HG02798 (cell line): ENCODE results near the gene MTURN.
A peak's percentile ranks its signal among the peaks of the same experiment; 100 is the strongest.
"Not testable (repeated sequence)": the region's sequence is repeated elsewhere in the genome, so short reads cannot be mapped to it uniquely, and the experiment has no call there.

Experiments
- ATAC-seq: cut with Tn5 transposase; IDR thresholded peaks from one replicate; pipeline ENCODE4 v1.9.1; 2021; ENCODE audit warnings: mild to moderate bottlenecking; ENCODE audit not compliant: unreplicated experiment, poor library complexity

Gene MTURN

DNA sequence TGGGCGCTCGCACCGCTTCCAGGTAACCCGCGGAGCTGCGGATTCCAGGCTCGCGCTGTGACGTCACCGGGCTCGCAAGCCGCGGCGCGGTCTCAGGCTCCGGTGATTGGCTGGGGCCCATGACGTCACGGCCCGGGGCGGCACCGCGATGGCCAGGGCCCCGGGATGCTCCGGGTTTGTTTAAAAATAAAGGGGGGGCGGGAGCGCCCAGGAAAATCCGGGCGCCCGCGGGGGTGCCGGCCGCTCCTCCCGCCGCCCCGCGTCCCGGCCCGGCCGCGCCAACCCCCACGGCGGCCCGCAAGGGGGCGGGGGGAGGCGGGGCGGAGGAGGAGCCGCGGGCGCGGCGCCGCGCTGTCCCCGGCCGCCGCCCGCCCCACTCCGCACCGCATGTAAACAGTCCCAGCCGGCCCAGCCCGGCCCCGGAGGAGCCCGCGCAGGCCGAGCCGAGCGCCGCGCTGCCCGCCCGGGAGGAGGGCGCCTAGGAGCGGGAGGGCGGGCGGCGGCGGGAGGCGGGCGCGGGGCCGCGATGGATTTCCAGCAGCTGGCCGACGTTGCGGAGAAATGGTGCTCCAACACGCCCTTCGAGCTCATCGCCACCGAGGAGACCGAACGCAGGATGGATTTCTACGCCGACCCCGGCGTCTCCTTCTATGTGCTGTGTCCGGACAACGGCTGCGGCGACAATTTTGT lies at the start of gene MTURN:
MTURN (plus strand) TSS at position 376 of the 690 bp plus-strand sequence; CDS start at position 527, 151 bp downstream.
- peak; percentile 89 for ATAC-seq

DNA sequence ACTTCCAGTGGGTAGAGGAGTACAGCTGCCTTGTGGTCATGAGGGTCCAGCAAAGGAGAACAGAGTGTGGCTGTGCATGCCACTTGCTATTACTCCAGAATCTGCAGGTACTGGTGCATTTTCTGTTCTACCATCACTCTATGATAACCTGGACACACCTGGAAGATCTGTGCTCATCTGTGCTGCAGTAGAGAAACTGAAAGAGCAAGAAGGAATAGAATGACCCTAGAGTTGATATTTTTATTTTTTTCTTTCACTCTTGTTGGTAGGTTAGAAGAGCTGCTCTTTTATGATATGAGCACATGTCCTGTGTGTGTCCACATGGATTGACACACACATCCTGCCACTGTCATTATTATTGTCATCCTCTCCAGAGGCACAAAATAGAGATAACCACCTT lies 48.3 kb upstream of the MTURN start:
- no peak for ATAC-seq

DNA sequence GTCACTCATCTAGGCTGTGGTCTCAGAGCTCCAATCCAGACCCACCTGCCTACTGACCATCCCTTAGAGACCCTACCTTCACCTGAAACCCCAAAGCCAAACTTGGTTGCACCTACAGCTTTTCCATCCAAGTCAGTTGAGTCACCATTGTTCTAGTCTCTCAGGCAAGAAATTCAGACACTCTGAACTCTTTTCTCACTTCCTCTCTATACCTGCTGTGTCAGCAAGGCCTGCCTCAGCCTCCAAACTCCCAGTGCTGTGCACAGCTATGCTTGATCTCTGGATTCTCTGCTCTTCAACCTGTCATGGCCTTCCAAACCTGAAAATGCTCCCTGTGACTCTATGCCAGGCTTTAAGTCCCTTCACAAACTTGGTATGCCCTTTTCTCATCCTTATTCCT lies 47.4 kb upstream of the MTURN start:
- ATAC-seq, result no peak

DNA sequence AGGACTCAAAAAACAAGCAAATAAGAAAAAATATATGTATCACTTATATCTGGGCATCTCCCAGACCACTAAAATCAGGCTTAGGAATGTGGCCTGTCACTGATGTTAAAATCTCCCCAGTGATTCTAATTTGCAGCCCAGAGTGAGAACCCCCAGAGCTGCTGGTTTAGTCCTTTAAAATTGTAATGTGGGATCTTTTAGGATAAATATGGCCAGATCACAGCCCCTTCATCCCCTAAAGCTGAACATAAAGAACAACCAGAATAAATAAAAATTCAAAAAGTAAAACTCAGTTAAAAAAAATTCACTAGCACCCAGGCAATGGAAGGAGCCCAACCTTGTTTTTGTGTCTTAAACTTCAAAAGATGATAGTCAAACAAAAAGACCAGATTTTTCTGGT lies 46.4 kb upstream of the MTURN start:
- no peak for ATAC-seq

DNA sequence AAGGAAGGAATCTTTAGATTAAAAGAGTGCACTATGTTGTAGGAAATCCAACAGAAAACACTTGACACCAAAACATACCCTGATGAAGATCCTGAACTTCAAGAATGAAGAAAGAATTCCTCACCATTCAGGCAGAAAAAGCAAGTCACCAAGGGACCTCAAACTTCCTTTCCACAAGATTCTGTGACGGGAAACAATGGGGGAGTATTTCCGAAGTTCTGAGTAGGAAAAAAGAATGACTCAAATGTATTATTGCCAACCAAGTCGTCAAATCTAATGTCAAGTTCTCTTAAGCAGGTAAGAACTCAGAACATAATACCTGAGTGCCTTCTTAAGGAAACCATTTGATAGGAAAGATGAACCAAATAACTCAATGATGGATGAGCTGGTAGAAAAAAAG lies 44.7 kb upstream of the MTURN start:
- no peak for ATAC-seq

DNA sequence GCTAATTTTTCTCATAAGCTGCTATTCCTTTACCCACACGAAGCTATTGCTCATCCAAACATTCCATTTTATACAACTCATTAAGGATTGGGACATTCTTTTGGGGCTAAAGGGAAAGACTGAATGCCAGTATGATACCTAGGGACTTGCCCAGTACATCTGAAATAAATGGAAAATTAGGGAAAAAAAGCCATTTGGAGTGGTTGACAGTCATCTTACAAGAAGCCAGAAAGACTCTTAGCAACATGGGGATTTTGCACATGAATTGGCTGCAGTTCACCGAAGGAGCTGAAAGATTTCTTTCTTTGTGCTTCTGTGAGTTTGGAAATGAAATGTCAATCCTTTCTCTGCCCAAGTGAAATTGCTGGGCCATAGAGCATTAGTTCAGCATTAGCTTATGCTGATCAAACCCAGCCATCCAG lies 43.3 kb upstream of the MTURN start:
- no peak for ATAC-seq

DNA sequence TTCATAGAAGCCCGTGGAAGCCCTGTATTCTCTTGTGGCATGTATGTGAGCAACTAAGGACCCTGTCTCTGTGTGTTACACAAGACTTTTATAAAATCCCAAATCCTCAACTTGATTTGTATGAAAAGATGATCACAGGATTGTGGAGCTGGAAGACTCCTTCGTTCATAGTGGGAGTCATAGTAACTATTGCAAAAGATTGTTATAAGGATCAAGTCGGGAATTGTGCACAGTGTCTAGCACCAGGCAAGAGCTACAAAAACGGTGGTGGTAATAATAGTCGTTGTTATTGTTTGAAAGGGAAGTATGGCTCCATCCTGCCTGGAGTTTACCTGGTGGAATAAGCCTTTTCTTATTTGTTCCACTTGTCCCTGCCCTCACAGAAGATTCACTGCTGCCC lies 42.8 kb upstream of the MTURN start:
- no peak for ATAC-seq

DNA sequence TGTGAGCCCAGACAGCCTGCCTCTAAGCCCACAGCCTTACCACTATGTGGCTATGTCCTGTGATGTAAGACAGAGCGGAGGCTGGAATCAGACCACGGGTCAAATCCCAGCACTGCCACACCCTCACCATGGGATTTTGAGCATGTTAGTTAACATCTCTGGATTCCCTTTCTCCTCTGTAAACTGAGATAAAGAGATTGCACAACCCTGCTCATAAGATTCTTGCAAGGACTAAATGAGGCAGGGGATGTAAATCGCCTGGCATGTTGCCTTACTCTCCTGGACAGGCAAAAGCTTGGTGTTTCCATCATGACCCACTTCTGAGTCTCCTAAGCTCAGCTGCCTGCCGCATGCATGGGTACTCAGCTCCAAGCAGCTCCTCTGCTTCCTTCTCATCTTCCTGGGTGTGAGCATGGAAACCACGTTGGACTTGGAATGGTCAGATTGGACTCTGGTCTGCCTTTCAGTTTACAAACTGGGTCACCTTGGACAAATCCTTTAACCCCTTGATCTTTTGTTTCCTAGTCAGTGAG lies 41.3 kb upstream of the MTURN start:
- ATAC-seq, result no peak

DNA sequence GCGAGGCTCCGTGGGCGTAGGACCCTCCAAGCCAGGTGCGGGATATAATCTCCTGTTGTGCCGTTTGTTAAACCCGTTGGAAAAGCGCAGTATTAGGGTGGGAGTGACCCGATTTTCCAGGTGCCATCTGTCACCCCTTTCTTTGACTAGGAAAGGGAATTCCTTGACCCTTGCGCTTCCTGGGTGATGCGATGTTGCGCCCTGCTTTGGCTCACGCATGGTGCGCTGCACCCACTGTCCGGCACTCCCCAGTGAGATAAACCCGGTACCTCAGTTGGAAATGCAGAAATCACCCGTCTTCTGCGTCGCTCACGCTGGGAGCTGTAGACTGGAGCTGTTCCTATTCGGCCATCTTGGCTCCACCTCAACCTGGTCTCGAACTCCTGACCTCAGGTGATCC lies 36.2 kb upstream of the MTURN start:
- not testable (repeated sequence) for ATAC-seq

DNA sequence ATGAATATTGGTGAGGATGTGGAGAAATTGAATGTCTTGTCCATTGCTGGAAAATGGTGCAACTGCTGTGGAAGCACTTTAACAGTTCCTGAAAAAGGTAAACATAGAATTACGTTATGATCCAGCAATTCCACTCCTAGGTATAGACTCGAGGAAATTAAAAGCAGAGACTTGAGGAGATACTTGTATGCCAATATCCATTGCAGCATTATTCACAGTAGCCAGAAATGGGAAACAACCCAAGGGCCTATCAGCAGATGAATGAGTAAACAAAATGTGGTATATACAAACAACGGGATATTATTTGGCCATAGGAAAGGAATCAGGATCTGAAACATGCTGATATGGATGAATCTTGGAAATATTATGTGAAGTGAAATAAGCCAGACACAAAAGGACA lies 32.5 kb upstream of the MTURN start:
- no peak for ATAC-seq

DNA sequence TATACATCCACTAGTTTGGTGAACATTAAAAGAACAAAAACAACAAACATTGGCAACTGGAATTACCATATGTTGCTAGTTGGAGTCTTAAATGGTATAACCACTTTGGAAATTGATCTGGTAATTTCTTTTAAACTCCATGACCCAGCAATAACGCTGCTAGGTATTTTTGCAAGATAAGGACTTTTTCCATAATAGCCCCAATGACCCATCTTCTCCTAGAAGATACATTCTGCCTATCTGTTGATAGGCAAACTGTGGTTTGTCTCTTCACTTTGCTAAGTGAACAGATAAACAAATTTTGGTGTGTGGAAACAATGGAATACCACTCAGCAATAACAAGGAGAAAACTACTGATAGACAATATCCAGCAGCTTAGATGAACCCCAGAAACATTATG lies 30.6 kb upstream of the MTURN start:
- ATAC-seq, result no peak

DNA sequence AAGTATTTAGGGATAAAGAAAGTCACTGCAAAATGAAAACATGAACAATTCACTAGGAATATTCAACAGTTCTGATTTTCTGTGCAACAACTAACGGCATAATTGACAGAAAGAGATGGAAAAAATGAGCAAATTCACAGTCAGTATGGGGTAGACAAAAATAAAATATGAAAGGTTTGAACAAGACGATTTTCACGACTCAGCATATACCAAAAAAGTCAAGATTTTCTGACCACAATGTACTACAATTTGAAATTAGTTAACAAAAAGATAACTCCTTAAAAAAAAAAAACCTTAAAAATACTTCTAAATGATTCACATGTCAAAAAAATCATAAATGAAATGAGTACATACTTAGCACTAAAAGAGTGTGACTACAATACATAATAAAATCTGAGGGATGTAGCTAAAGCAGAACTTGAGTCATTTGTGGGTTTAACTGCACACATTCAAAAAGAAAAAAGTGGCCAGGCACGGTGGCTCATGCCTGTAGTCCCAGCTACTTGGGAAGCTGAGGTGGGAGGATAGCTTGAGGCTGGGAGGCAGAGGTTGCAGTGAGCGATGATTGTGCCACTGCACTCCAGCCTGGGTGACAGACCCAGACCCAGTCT lies 22.6 kb upstream of the MTURN start:
- ATAC-seq, result no peak

DNA sequence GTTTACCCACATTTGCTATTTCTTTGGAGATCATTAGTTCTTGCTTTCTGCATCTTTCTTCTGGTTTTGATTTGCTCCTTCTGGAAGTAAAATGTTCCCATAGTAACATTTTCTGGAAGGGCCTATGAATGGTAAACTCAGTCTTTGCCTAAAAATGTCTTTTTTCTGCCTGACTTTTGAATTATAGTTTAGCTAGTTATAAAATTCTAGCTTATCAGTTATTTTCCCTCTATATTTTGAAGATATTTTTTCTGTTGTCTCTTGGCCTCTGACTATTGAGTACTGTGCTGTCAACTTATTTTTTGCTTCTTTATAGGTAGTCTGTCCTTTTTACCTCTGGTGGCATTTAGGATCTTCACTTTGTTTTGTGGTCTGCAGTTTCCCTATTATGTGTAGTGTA lies 21.6 kb upstream of the MTURN start:
- no peak for ATAC-seq

DNA sequence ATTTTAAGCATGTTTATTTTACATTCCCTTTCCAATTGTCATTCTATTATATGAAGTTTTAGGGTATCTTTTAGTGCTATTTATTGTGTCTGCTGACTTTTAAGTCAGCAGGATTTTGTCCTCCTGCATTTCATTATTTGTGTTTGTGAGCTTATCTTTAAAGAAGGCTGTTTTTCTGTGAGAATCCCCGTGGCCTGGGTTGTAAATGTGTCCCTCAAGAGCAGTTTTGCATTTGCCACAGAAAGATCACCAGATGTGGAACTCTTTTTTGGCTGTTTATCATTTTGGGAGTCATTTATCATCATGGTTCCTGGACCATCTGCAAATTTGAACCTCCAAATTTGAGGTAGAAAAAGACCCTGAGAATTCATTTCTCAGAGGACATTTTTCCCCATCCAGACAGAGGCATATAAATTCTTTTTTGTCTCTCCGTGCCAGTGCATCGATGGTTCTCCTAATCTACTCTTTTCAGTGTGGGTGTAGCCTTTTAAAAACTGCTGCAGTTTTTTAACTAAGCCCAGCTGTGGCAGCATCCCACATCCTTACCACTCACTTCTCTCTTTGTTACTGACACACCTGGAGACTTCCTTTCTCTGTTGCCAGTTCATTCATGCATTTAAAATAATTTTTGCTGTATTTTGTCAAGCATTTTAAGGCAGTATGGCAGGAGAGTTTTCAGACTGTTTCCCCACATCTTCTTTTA lies 20.1 kb upstream of the MTURN start:
- ATAC-seq, result no peak

DNA sequence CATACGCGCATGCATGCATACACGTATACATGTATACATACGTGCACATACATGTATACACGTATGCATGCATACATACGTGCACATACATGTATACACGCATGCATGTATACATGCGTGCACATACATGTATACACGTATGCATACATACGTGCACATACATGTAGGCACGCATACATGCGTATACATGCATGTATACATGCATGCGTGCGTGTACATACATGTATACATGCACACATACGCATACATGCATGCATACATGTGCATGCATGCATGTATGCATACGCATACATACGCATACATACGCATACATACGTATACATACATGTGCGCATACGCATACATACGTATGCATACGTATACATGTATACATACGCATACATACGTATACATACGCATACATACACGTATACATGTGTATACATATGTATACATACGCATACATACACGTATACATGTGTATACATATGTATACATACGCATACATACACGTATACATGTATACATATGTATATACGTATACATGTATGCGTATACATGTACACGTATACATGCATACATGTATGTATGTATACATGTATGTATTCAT lies 19.0 kb upstream of the MTURN start:
- ATAC-seq, result no peak

DNA sequence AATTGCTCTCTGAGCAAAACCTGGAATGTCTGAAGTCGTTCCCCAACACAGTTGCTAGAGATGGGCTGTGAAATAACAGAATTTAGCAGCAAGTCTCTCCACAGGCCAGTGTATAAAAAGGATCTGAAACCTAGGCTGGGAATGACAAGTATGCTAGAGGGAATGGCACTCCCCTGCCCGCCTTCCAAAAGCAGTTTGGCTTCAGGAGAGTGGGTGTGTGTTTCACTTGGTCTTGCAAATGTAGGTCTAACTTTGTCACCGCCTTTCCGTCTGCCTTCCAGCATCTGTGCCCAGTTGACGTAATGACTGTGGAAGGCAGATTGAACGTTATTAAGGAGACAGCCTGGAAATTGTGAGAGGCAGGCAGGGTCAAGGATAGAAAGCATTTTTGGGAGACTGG lies 18.0 kb upstream of the MTURN start:
- no peak for ATAC-seq

DNA sequence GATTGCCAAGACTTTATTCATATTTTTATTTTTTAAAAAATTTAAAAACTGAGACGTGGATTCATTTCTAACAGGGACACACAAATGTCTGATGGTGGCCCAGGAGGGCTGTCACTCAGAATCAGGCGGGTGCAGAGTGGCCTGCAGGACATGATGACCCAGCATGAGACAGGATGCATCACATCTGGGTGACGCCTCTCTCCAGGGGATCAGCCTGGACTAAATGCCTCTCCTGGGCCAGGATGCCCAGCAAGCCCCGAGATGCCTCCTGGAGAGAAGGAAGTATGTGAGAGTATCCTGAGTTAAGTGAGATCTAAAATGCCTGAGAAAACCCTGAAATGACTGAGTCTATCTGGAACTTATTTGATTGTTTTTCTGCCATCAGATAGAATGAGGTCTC lies 16.9 kb upstream of the MTURN start:
- ATAC-seq, result no peak

DNA sequence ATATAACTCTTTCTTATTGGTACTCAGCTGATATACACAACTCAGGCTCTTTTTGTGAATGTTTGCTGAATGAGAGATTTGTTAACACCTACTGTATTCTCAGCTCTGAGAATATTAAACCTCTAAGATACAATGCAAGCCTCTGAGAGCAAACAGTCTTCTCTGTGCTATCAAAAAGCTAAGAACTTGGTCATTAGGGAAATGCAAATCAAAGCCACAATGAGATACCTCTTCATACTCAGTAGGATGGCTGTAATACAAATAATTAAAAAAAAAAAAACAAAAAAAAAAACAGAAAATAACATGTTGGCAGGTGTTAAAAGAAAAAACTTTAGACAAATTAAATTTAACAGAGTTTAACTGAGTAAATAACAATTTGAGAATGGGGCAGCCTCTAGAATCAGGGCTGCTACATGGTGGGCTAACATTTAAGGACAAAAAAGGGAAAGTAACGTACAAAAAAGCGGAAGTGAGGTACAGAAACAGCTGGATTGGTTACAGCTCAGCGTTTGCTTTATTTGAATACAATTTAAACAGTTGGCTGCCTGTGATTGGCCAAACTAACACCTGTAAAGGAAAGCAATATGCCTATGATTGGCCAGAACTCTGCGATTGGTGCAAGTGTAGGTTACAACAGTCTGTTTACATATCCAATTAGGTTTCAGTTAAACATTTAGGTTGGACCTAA lies 14.8 kb upstream of the MTURN start:
- ATAC-seq, result no peak

DNA sequence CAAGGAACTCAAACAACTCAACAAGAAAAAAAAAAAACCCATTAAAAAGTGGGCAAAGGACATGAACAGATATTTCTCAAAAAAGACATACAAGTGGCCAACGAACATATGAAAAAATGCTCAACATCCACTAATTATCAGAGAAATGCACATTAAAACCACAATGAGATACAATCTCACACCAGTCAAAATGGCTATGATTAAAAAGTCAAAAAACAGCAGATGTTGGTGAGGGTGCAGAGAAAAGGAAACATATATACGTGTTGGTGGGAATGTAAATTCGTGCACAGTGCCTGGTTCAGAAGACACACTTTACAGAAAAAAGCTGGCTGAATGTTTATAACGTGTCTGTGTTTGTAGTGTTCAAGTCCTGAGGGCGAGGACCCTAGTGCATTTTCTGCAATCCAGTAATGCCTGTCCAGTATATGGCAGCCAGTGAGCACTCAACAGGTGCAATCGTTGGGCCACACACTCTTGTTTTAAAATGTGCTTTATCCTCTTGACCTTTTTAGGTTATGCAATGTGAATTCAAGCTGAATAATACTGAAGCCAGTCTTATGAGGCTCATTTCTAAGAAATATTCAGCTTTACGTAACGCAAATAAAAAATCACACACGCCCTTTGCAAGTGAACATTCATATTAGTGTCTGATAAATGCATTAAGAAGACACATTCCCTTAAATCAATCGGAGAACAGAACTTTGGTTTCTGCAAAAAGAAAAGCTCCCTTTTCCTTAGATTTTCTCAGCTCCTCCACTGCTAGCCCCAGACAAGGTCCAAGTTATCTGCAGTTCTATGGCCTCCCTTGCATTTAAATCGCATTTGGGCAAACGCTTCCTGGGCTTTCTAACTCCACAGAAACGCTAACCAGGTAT lies 813 bp upstream of the MTURN start:
- no peak for ATAC-seq
